Measurements from ENCODE around the gene N4BP2.

DNA sequence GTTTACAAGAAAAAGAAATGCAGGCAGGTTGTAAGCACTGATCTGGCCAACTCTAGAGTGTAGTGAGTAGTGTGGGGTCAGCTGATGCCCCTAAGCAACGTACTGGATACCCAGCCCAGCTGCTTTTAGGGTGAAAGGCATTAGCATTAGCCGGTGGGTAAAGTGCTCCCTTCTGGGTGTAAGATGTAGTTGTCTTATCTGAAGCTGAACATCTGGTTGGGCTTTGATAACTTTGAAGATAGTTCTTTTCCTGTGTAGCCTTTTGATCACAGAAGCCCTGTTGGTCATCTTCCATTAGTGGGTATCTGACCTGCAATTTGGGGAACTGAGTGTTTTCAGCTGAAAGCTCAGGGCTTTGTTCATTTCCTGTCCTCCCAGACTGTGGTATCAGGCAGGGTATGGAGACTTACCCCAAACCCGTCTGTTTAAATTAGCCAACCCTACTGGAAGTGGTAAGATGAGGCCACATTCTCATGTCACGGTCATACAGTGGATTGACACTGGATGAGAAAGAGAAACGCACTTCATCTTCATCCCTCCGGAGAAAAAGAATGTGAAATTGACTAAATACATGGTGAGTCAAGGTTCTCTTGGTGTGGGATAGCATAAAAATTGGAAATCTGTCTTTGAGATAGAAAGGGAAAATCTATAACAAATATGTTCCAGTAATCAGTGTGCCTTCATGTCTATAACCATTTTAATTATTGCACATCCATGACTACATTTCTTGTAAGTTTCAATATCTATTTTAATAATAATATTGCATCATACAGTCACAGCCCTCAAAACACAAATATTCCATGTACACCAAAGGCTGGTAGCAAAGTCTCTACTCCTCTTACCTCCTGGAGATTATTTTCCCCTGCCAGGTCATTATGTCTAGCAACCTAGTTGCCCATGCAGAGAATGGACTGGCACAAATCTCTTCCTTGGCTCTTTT lies 148.9 kb downstream of the N4BP2 start:
- TF ChIP-seq POLR2A (IDR thresholded peaks at IDR 0.05), result no peak
- TF ChIP-seq, protein P1, sequence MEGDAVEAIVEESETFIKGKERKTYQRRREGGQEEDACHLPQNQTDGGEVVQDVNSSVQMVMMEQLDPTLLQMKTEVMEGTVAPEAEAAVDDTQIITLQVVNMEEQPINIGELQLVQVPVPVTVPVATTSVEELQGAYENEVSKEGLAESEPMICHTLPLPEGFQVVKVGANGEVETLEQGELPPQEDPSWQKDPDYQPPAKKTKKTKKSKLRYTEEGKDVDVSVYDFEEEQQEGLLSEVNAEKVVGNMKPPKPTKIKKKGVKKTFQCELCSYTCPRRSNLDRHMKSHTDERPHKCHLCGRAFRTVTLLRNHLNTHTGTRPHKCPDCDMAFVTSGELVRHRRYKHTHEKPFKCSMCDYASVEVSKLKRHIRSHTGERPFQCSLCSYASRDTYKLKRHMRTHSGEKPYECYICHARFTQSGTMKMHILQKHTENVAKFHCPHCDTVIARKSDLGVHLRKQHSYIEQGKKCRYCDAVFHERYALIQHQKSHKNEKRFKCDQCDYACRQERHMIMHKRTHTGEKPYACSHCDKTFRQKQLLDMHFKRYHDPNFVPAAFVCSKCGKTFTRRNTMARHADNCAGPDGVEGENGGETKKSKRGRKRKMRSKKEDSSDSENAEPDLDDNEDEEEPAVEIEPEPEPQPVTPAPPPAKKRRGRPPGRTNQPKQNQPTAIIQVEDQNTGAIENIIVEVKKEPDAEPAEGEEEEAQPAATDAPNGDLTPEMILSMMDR (IDR thresholded peaks at IDR 0.05 in 8 of 11, conservative IDR thresholded peaks at IDR 0.05 in 3 of 11), result peak in 1 of 11 experiments; percentile 11
